K562 (cell line): ENCODE data around the gene STIM1. TPM values are rescaled to one million over a fixed set of nuclear protein-coding genes. Genes with fewer than 3 reads are reported as not detected.

Experiments
- ADNP ChIP-seq: fragments of 200-800 bp; sonication (Bioruptor generic); IDR thresholded peaks from 2 replicates; pipeline ENCODE4 v1.6.1; 2016; ENCODE audit warnings: missing genetic modification characterization, missing compliant biosample characterization
- ATF1 ChIP-seq, 2 experiments: fragments of 450-650 bp in 1 of 2; IDR thresholded peaks; 2 replicates each; pipeline ENCODE4 v1.6.1; 2016; ENCODE audit warnings: missing compliant biosample characterization in 1 of 2, missing genetic modification characterization in 1 of 2
- BRF1 ChIP-seq: IDR thresholded peaks from 3 replicates; pipeline ENCODE4 v1.6.1; 2011; ENCODE audit warnings: borderline replicate concordance, mild to moderate bottlenecking; ENCODE audit not compliant: insufficient read length; ENCODE audit errors: extremely low read depth
- CHD1 ChIP-seq: fragments of 200-600 bp; sonication (generic); IDR thresholded peaks from one replicate; pipeline ENCODE4 v1.6.1; 2012; ENCODE audit warnings: mild to moderate bottlenecking, moderate library complexity, low read length, inconsistent platforms
- CXXC5 ChIP-seq: fragments of 250-450 bp; sonication (Bioruptor Pico); IDR thresholded peaks from 2 replicates; pipeline ENCODE4 v1.8.0; 2022; ENCODE audit warnings: inconsistent platforms, mild to moderate bottlenecking, moderate library complexity
- DACH1 ChIP-seq: fragments of 450-650 bp; IDR thresholded peaks from 2 replicates; pipeline ENCODE4 v1.6.1; 2018; ENCODE audit not compliant: partially characterized antibody
- FOXA3 ChIP-seq, 2 experiments: fragments of 450-650 bp in 1 of 2; sonication (generic) in 1 of 2; formaldehyde crosslinking; IDR thresholded peaks in 1 of 2; conservative IDR thresholded peaks in 1 of 2; 2 replicates each; pipeline versions ENCODE4 v1.4.0 to v1.8.0; 2020 to 2022; ENCODE audit warnings: mild to moderate bottlenecking in 2 of 2, missing genetic modification reagents in 1 of 2
- JUND ChIP-seq, 2 experiments: IDR thresholded peaks; 2 replicates in 1 of 2; 3 replicates in 1 of 2; pipeline ENCODE4 v1.6.1; 2011; ENCODE audit warnings: borderline replicate concordance in 2 of 2, low read depth in 2 of 2, low read length in 2 of 2, improper control_type of control experiment in 1 of 2, missing biosample characterization in 1 of 2, missing genetic modification characterization in 1 of 2, missing genetic modification reagents in 1 of 2
- KLF13 ChIP-seq: fragments of 450-650 bp; IDR thresholded peaks from 2 replicates; pipeline ENCODE4 v1.6.1; 2016; ENCODE audit warnings: missing genetic modification characterization, low read depth, mild to moderate bottlenecking, missing compliant biosample characterization, moderate library complexity, borderline replicate concordance
- MEIS2 ChIP-seq: fragments of 450-650 bp; IDR thresholded peaks from 2 replicates; pipeline ENCODE4 v1.6.1; 2014; ENCODE audit warnings: mild to moderate bottlenecking; ENCODE audit not compliant: partially characterized antibody
- NR2C1 ChIP-seq, 2 experiments: fragments of 450-650 bp; IDR thresholded peaks; 2 replicates each; pipeline ENCODE4 v1.6.1; 2017; ENCODE audit warnings: mild to moderate bottlenecking in 2 of 2, antibody characterized with exemption in 1 of 2, inconsistent platforms in 1 of 2, missing compliant biosample characterization in 1 of 2, missing genetic modification characterization in 1 of 2
- NR2C2 ChIP-seq, 2 experiments: fragments of 200-800 bp in 1 of 2; sonication (Bioruptor generic) in 1 of 2; sonication (generic) in 1 of 2; formaldehyde crosslinking in 1 of 2; IDR thresholded peaks; 2 replicates each; pipeline versions ENCODE4 v1.6.1 to v1.8.0; 2016 to 2022; ENCODE audit warnings: mild to moderate bottlenecking in 1 of 2, missing compliant biosample characterization in 1 of 2, missing genetic modification characterization in 1 of 2, missing genetic modification reagents in 1 of 2
- SIX5 ChIP-seq, 2 experiments: IDR thresholded peaks; 2 replicates each; pipeline ENCODE4 v1.6.1; 2011; ENCODE audit warnings: low read length in 2 of 2, borderline replicate concordance in 1 of 2, low read depth in 1 of 2, mild to moderate bottlenecking in 1 of 2, moderate library complexity in 1 of 2; ENCODE audit not compliant: insufficient read depth in 1 of 2
- SMARCA4 ChIP-seq: fragments of 450-650 bp; IDR thresholded peaks from 2 replicates; pipeline ENCODE4 v1.6.1; 2016
- TFAP4 ChIP-seq: sonication (generic); formaldehyde crosslinking; IDR thresholded peaks from 2 replicates; pipeline ENCODE4 v1.8.0; 2022; ENCODE audit warnings: missing genetic modification reagents, mild to moderate bottlenecking, moderate library complexity, borderline replicate concordance
- ZKSCAN3 ChIP-seq: fragments of 250-450 bp; sonication (Bioruptor Pico); IDR thresholded peaks from 2 replicates; pipeline ENCODE4 v1.4.0; 2020
- ZNF274 ChIP-seq: IDR thresholded peaks from 2 replicates; pipeline ENCODE4 v1.6.1; 2011; ENCODE audit warnings: low read depth, mild to moderate bottlenecking, low read length, moderate library complexity, borderline replicate concordance
- ZNF511 ChIP-seq: sonication (generic); formaldehyde crosslinking; IDR thresholded peaks from 2 replicates; pipeline ENCODE4 v1.8.0; 2022; ENCODE audit warnings: mild to moderate bottlenecking, missing genetic modification reagents
- ZNF639 ChIP-seq, 2 experiments: fragments of 200-800 bp in 1 of 2; sonication (Bioruptor generic) in 1 of 2; sonication (generic) in 1 of 2; formaldehyde crosslinking in 1 of 2; IDR thresholded peaks in 1 of 2; conservative IDR thresholded peaks in 1 of 2; 2 replicates each; pipeline versions ENCODE4 v1.5.0 to v1.6.1; 2016 to 2020; ENCODE audit warnings: missing compliant biosample characterization in 1 of 2, missing genetic modification characterization in 1 of 2, missing genetic modification reagents in 1 of 2
- ZNF696 ChIP-seq: fragments of 250-450 bp; sonication (Bioruptor Pico); conservative IDR thresholded peaks from 2 replicates; pipeline ENCODE4 v1.4.0; 2020; ENCODE audit warnings: mild to moderate bottlenecking, moderate library complexity
- polyA plus RNA-seq, 8 experiments: library from polyadenylated mRNA; depleted of rRNA in 4 of 8; stranded (reverse) in 5 of 8; unstranded in 3 of 8; fragments of >200 nt; fragmentation: Nextera tagmentation in 2 of 8; fragmentation: Illumina TruSeq in 1 of 8; extraction: Ambion mirVana in 2 of 8; extraction: Trizol in 1 of 8; gene quantifications; 2 replicates each; pipeline versions ENCODE4 v1.2.1 to v1.2.3, GENCODE V29; 2011 to 2014; ENCODE audit warnings: inconsistent platforms in 1 of 8, missing spikeins in 1 of 8
- total RNA-seq, 7 experiments: library from RNA; depleted of rRNA in 6 of 7; stranded (reverse); fragments of >200 nt in 6 of 7; fragmentation: Illumina TruSeq in 2 of 7; extraction: Trizol in 2 of 7; gene quantifications; 2 replicates each; pipeline versions ENCODE4 v1.2.1 to v1.2.3, GENCODE V29; 2011 to 2021; ENCODE audit warnings: low replicate concordance in 1 of 7

Gene STIM1
- total and polyA plus RNA-seq, 9 of the 15 experiments (the other 6 are each of a cell fraction or from before 2014, with no cell fraction given): 7.7 to 50.5 (median 22.5) TPM

- peak in 1 of 2 experiments; percentile 81; a peak in 1 of 4 replicates for TF ChIP-seq FOXA3 (CRISPR knock-in tag; conservative IDR thresholded peaks at IDR 0.05 in 1 of 2, IDR thresholded peaks at IDR 0.05 in 1 of 2)
- TF ChIP-seq MEIS2: peak; percentile 82
- TF ChIP-seq TFAP4 (CRISPR knock-in tag): peak; percentile 87
- TF ChIP-seq SMARCA4: 0 out of 2 replicates have a peak, but pooled peaks have one; percentile 15
- TF ChIP-seq ADNP (tag): no peak
- no peak for TF ChIP-seq ZNF696 (CRISPR knock-in tag)
- peak; percentile 34 for TF ChIP-seq CHD1
- peak; percentile 97 for TF ChIP-seq CXXC5
- peak; percentile 64 to 73 for TF ChIP-seq SIX5 (IDR thresholded peaks at IDR 0.05; ENCODE audit: borderline replicate concordance in 1 of 2, insufficient read depth in 1 of 2, low read depth in 1 of 2, low read length in 2 of 2)
- TF ChIP-seq ZNF274: no peak
- TF ChIP-seq KLF13 (tag): peak; percentile 65; the same call in 1 of the 2 replicates
- TF ChIP-seq ATF1 (CRISPR knock-in tag; IDR thresholded peaks at IDR 0.05): peak; percentile 99
- peak; percentile 100 for TF ChIP-seq ATF1 (tag; IDR thresholded peaks at IDR 0.05)
- peak; percentile 85 for TF ChIP-seq JUND (IDR thresholded peaks at IDR 0.05; ENCODE audit: borderline replicate concordance, low read depth, low read length)
- TF ChIP-seq JUND (tag; IDR thresholded peaks at IDR 0.05; ENCODE audit: borderline replicate concordance, low read depth, low read length): peak; percentile 51; the same call in 1 of the 3 replicates
- peak; percentile 86 for TF ChIP-seq NR2C2 (CRISPR knock-in tag; IDR thresholded peaks at IDR 0.05)
- peak; percentile 95 for TF ChIP-seq NR2C2 (tag; IDR thresholded peaks at IDR 0.05)
- TF ChIP-seq DACH1: no peak
- no peak for TF ChIP-seq ZKSCAN3 (CRISPR knock-in tag)
- TF ChIP-seq BRF1: no peak
- no peak for TF ChIP-seq ZNF639 (CRISPR knock-in tag; conservative IDR thresholded peaks at IDR 0.05 in 1 of 2, IDR thresholded peaks at IDR 0.05 in 1 of 2)
- peak; percentile 69; the same call in 1 of the 2 replicates for TF ChIP-seq ZNF511 (CRISPR knock-in tag)
- peak; percentile 89 for TF ChIP-seq NR2C1 (IDR thresholded peaks at IDR 0.05)
- TF ChIP-seq NR2C1 (tag; IDR thresholded peaks at IDR 0.05): peak; percentile 92
Measured at GRCh38 chr11:4094348-4095291, 239.2 kb downstream of the STIM1 start, which contains the start of gene RRM1 (continued).
